ENCODE data around the gene MINDY1.

- TF ChIP-seq, protein P1, sequence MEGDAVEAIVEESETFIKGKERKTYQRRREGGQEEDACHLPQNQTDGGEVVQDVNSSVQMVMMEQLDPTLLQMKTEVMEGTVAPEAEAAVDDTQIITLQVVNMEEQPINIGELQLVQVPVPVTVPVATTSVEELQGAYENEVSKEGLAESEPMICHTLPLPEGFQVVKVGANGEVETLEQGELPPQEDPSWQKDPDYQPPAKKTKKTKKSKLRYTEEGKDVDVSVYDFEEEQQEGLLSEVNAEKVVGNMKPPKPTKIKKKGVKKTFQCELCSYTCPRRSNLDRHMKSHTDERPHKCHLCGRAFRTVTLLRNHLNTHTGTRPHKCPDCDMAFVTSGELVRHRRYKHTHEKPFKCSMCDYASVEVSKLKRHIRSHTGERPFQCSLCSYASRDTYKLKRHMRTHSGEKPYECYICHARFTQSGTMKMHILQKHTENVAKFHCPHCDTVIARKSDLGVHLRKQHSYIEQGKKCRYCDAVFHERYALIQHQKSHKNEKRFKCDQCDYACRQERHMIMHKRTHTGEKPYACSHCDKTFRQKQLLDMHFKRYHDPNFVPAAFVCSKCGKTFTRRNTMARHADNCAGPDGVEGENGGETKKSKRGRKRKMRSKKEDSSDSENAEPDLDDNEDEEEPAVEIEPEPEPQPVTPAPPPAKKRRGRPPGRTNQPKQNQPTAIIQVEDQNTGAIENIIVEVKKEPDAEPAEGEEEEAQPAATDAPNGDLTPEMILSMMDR (IDR thresholded peaks at IDR 0.05; ENCODE audit: low read length), result no peak
- TF ChIP-seq EZH2 (optimal IDR thresholded peaks at IDR 0.05; ENCODE audit: low read depth, low read length), result no peak
Observed at GRCh38 chr1:151011154-151011850, 4.6 kb upstream of the MINDY1 start.

Measured in MM.1S (cell line).